Measurements from ENCODE around the gene ADORA2A.

DNA sequence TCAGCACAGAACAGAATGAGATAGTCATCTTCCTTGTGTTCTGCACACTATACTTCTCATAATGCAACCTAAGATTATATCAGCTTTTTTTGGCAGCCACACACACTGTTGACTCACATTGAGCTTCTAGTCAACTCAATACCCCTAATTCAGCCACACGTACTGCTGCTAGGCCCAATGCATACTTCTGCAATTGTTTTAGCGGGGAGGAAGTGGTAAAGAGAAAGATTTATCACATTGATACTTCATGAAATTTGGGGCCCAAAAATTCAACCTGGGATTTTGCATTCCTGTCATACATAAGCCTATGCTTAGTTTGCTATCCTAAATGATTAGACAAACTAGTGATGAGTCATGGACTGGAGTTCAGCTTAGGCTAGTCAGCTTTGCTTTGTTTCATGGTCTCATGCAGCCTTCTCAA, 59.1 kb downstream of the ADORA2A start:
- TF ChIP-seq, protein P1, sequence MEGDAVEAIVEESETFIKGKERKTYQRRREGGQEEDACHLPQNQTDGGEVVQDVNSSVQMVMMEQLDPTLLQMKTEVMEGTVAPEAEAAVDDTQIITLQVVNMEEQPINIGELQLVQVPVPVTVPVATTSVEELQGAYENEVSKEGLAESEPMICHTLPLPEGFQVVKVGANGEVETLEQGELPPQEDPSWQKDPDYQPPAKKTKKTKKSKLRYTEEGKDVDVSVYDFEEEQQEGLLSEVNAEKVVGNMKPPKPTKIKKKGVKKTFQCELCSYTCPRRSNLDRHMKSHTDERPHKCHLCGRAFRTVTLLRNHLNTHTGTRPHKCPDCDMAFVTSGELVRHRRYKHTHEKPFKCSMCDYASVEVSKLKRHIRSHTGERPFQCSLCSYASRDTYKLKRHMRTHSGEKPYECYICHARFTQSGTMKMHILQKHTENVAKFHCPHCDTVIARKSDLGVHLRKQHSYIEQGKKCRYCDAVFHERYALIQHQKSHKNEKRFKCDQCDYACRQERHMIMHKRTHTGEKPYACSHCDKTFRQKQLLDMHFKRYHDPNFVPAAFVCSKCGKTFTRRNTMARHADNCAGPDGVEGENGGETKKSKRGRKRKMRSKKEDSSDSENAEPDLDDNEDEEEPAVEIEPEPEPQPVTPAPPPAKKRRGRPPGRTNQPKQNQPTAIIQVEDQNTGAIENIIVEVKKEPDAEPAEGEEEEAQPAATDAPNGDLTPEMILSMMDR (IDR thresholded peaks at IDR 0.05), result no peak
- TF ChIP-seq POLR2A (IDR thresholded peaks at IDR 0.05), result no peak
- TF ChIP-seq EP300 (IDR thresholded peaks at IDR 0.05), result no peak

All from ovary (tissue), 3 donors.